SH-SY5Y (cell line): Measurements from ENCODE around the gene PADI2.

ENCODE experiments used
- GATA2 ChIP-seq: IDR thresholded peaks from 2 replicates; pipeline ENCODE4 v1.6.1; 2011; ENCODE audit warnings: mild to moderate bottlenecking, low read depth, low read length
- GATA3 ChIP-seq: IDR thresholded peaks from 2 replicates; pipeline ENCODE4 v1.6.1; 2011; ENCODE audit warnings: low read depth, mild to moderate bottlenecking, low read length, moderate library complexity

GRCh38 chr1:17145648-17146047 lies 26.4 kb upstream of the PADI2 start:
- TF ChIP-seq GATA2 (no peak), GATA3 (no peak)
